ENCODE measurements around the gene ZNF143.

ZNF143 gene

DNA sequence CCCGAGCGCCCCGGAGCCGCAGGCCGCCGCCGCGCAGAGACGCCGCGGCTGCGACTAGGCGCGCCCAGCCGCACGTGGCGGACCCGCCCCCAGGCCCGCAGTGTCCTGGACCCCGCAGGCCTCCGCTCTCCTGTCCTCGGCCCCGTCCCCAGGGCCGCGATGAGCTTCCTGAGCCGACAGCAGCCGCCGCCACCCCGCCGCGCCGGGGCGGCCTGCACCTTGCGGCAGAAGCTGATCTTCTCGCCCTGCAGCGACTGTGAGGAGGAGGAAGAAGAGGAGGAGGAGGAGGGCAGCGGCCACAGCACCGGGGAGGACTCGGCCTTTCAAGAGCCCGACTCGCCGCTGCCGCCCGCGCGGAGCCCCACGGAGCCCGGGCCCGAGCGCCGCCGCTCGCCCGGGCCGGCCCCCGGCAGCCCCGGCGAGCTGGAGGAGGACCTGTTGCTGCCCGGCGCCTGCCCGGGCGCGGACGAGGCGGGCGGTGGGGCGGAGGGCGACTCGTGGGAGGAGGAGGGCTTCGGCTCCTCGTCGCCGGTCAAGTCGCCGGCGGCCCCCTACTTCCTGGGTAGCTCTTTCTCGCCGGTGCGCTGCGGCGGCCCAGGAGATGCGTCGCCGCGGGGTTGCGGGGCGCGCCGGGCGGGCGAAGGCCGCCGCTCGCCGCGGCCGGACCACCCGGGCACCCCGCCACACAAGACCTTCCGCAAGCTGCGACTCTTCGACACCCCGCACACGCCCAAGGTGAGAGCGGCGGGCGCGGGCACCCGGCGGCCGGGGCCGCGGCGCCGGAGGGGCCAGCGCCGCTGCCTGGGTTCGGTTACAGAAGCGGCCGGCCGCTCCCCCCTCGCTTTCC, 113.2 kb downstream of the ZNF143 start:
- Histone ChIP-seq H3K4me1 (no peaks in the 10 kb centered on the region), H3K36me3 (peaks cover 26% of the 10 kb centered on the region), H3K4me3 (ENCODE audit: low read depth, low read length) (peak overlapping the region; percentile 82), H3K27me3 (no peaks in the 10 kb centered on the region), H3K9me3 (no peaks in the 10 kb centered on the region)
- TF ChIP-seq CTCF (IDR thresholded peaks at IDR 0.05; ENCODE audit: low read depth, low read length), result no peak
- no peak for DNase-seq

- peak; percentile 8 for DNase-seq
Observed at GRCh38 chr11:9574622-9575259, 113.9 kb downstream of the ZNF143 start.

DNA sequence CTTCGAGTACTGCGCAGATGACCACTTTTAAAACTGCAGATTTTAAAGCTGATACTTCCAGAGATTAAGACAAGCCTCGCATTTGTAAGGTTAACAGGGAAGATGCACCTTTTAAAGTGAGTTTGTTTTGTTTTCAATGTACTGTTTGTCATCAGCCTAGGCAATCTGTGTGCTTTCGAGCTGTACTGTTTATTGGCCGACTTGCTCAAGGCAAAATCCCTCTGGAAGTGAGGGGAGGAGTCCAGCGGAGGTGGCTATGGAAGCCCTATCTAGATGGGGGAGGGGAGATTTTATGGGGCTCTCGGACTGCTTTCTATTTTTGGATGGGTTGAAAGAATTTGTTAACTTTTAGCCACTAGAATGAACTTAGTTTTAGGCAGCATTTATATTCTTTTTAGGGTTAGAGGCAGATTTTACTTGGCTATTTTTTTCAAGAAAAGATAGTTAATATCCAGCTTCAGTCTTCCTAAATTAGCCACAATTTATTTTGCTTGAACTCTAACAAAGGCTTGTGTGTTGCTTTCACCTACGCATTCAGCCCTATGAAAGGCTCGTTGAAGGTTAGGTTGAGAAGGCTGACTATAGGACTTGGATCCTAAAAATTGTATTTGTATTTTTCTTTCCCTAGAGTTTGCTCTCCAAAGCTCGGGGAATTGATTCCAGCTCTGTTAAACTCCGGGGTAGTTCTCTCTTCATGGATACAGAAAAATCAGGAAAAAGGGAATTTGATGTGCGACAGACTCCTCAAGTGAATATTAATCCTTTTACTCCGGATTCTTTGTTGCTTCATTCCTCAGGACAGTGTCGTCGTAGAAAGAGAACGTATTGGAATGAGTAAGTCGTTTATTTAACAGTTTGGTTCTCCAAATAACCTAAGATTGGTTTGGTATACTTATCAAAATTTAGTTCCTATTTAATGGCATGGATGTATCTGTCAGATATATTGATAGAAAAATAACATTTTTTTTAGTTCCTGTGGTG, 114.7 kb downstream of the ZNF143 start:
- DNase-seq, result peak; percentile 64
- Histone ChIP-seq H3K4me1 (no peaks in the 10 kb centered on the region), H3K36me3 (peaks cover 35% of the 10 kb centered on the region), H3K4me3 (ENCODE audit: low read depth, low read length) (peak overlapping the region; percentile 82), H3K27me3 (no peaks in the 10 kb centered on the region), H3K9me3 (no peaks in the 10 kb centered on the region)
- no peak for TF ChIP-seq CTCF (IDR thresholded peaks at IDR 0.05; ENCODE audit: low read depth, low read length)

More at GRCh38 chr11:9574622-9575259, 113.9 kb downstream of the ZNF143 start:
- H3K36me3 ChIP-seq, result peaks cover 29% of the 10 kb centered on the region
- H3K4me1 ChIP-seq, result no peaks in the 10 kb centered on the region
- H3K27me3 ChIP-seq, result no peaks in the 10 kb centered on the region
- H3K9me3 ChIP-seq, result no peaks in the 10 kb centered on the region
- peak overlapping the region; percentile 82 for H3K4me3 ChIP-seq (ENCODE audit: low read depth, low read length)
- no peak for TF ChIP-seq CTCF (IDR thresholded peaks at IDR 0.05; ENCODE audit: low read depth, low read length)

DNA sequence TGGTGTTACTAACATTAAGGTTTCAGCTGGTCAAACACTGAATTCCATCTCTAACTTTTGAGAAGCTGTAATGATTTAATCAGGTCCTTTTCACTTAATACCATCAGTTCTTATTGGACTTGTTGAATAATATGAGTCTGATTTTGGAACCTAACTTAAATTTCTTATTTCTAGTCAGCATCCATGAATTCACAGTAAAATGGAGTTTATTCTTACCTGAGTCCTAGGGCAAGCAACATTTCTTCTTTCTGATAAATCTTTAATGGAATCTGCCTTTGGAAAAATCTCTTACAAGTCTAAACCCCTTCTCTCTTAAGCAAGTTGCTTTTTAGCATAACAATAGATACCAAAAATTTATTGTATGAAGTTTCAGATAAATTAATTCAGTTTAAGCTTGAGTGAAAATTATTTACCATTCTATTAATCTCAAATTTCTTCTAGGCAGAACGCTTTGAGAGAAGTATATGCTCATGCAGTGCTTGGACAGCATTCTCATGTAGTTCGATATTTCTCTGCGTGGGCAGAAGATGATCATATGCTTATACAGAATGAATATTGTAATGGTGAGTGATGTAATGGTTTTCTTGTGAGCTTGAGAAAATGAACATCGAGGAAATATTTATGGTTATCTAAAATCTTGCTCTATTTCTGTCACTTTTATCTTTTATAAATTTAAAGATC, 116.0 kb downstream of the ZNF143 start:
- no peaks in the 10 kb centered on the region for H3K27me3 ChIP-seq
- no peaks in the 10 kb centered on the region for H3K4me1 ChIP-seq
- H3K4me3 ChIP-seq (ENCODE audit: low read depth, low read length), result peak overlapping the region; percentile 82
- TF ChIP-seq CTCF (IDR thresholded peaks at IDR 0.05; ENCODE audit: low read depth, low read length), result no peak
- H3K36me3 ChIP-seq, result peaks cover 45% of the 10 kb centered on the region
- DNase-seq, result no peak
- H3K9me3 ChIP-seq, result no peaks in the 10 kb centered on the region

- H3K4me1 ChIP-seq, result no peaks in the 10 kb centered on the region
- no peak for TF ChIP-seq CTCF (IDR thresholded peaks at IDR 0.05; ENCODE audit: low read depth, low read length)
- H3K9me3 ChIP-seq, result no peaks in the 10 kb centered on the region
- H3K4me3 ChIP-seq (ENCODE audit: low read depth, low read length), result peak overlapping the region; percentile 82
- H3K27me3 ChIP-seq, result no peaks in the 10 kb centered on the region
- no peak for DNase-seq
- H3K36me3 ChIP-seq, result peaks cover 52% of the 10 kb centered on the region
Observed at GRCh38 chr11:9577556-9577955, 116.7 kb downstream of the ZNF143 start.
